ENCODE results near the gene MAP3K10.
"Not testable (repeated sequence)": the region's sequence is repeated elsewhere in the genome, so short reads cannot be mapped to it uniquely, and the experiment has no call there.

The MAP3K10 gene

GRCh38 chr19:40190891-40191835 lies at the start of gene MAP3K10:
TSS of gene MAP3K10 (plus strand) at chr19:40191426. CDS start at chr19:40192032, 606 bp downstream.
- in situ Hi-C loops (cut with HindIII; ENCODE audit: low sequenced_read_pairs) = no loop called here

- in situ Hi-C loops (cut with HindIII; ENCODE audit: low sequenced_read_pairs) = no loop called here
These were observed 49.7 kb upstream of the MAP3K10 start for GRCh38 chr19:40141551-40141950.

GRCh38 chr19:40143612-40144011 lies 47.6 kb upstream of the MAP3K10 start:
- in situ Hi-C loops (cut with HindIII; ENCODE audit: low sequenced_read_pairs) = no loop called here

GRCh38 chr19:40144151-40144550 lies 47.1 kb upstream of the MAP3K10 start:
- in situ Hi-C loops (cut with HindIII; ENCODE audit: low sequenced_read_pairs) = no loop called here

GRCh38 chr19:40144947-40145748 lies 46.1 kb upstream of the MAP3K10 start:
- in situ Hi-C loops (cut with HindIII; ENCODE audit: low sequenced_read_pairs) = no loop called here

GRCh38 chr19:40145749-40146029 lies 45.5 kb upstream of the MAP3K10 start:
- in situ Hi-C loops (cut with HindIII; ENCODE audit: low sequenced_read_pairs) = not testable (repeated sequence)

- in situ Hi-C loops (cut with HindIII; ENCODE audit: low sequenced_read_pairs) = no loop called here
These were observed 43.9 kb upstream of the MAP3K10 start for GRCh38 chr19:40147338-40147692.

- in situ Hi-C loops (cut with HindIII; ENCODE audit: low sequenced_read_pairs) = no loop called here
These were observed 43.4 kb upstream of the MAP3K10 start for GRCh38 chr19:40147693-40148347.

GRCh38 chr19:40149501-40149900 lies 41.7 kb upstream of the MAP3K10 start:
- in situ Hi-C loops (cut with HindIII; ENCODE audit: low sequenced_read_pairs) = no loop called here

- in situ Hi-C loops (cut with HindIII; ENCODE audit: low sequenced_read_pairs) = no loop called here
These were observed 41.1 kb upstream of the MAP3K10 start for GRCh38 chr19:40150170-40150569.

GRCh38 chr19:40154121-40154680 lies 37.0 kb upstream of the MAP3K10 start:
- in situ Hi-C loops (cut with HindIII; ENCODE audit: low sequenced_read_pairs) = no loop called here

- in situ Hi-C loops (cut with HindIII; ENCODE audit: low sequenced_read_pairs) = no loop called here
These were observed 35.4 kb upstream of the MAP3K10 start for GRCh38 chr19:40155749-40156265.

- in situ Hi-C loops (cut with HindIII; ENCODE audit: low sequenced_read_pairs) = no loop called here
These were observed 34.2 kb upstream of the MAP3K10 start for GRCh38 chr19:40157059-40157458.

GRCh38 chr19:40159744-40160143 lies 31.5 kb upstream of the MAP3K10 start:
- in situ Hi-C loops (cut with HindIII; ENCODE audit: low sequenced_read_pairs) = no loop called here

- in situ Hi-C loops (cut with HindIII; ENCODE audit: low sequenced_read_pairs) = no loop called here
These were observed 29.1 kb upstream of the MAP3K10 start for GRCh38 chr19:40162104-40162503.

- in situ Hi-C loops (cut with HindIII; ENCODE audit: low sequenced_read_pairs) = no loop called here
These were observed 27.6 kb upstream of the MAP3K10 start for GRCh38 chr19:40163541-40164129.

GRCh38 chr19:40165362-40165937 lies 25.8 kb upstream of the MAP3K10 start:
- in situ Hi-C loops (cut with HindIII; ENCODE audit: low sequenced_read_pairs) = no loop called here

GRCh38 chr19:40169482-40170302 lies 21.5 kb upstream of the MAP3K10 start:
- in situ Hi-C loops (cut with HindIII; ENCODE audit: low sequenced_read_pairs) = not testable (repeated sequence)

- in situ Hi-C loops (cut with HindIII; ENCODE audit: low sequenced_read_pairs) = not testable (repeated sequence)
These were observed 20.8 kb upstream of the MAP3K10 start for GRCh38 chr19:40170303-40170989.

Data from DLD1 (cell line).